Stimulated activated CD8-positive, alpha-beta memory T cell treated with anti-CD3 and anti-CD28 coated beads, Interleukin-2, amount 100 ng/mL, for 48 hours (primary cell): ENCODE data around the gene KRTAP2-4.
"Not testable (repeated sequence)": the region's sequence is repeated elsewhere in the genome, so short reads cannot be mapped to it uniquely, and the experiment has no call there.

Source experiments
- DNase-seq, 2 donors: peaks; one replicate each; pipeline ENCODE4 v3.0.0-alpha.2; 2020; ENCODE audit warnings: low read depth in 2 of 2

Gene KRTAP2-4

DNA sequence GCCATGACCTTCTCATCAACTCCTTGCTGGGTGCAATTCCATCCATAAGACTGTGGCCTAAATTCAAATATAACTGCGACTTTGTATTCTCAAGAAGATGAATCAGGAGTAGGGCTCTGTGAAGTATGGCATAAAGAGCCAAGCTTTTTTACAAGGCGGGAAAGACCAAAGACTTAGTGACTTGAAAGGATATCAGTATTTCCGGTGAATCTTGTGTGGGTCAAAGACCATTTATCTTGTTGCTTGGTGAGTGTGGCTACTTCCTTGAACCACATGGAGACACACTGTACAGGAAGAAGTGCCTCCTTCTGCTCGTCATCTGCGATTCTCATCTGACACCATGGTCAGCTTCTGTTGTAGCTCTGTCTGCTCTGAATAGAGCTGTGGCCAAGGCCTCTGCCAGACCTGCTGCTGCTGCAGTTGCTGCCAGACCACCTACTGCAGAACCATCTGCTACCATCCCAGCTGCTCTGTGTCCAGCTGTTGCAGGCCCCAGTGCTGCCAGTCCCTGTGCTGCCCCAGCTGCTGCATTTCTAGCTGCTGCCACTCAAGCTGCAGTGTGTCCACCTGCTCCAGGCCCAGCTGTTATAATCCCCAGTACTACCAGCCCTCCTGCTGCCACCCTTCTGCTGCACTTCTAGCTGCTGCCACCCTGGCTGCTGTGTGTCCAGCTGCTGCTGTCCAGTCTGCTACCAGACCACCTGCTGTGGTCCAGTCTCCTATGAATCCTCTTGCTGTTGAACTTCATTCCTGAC lies 6.1 kb upstream of the KRTAP2-4 start:
- no peak for DNase-seq

GRCh38 chr17:41069031-41069430 lies 3.4 kb upstream of the KRTAP2-4 start:
- DNase-seq: no peak

DNA sequence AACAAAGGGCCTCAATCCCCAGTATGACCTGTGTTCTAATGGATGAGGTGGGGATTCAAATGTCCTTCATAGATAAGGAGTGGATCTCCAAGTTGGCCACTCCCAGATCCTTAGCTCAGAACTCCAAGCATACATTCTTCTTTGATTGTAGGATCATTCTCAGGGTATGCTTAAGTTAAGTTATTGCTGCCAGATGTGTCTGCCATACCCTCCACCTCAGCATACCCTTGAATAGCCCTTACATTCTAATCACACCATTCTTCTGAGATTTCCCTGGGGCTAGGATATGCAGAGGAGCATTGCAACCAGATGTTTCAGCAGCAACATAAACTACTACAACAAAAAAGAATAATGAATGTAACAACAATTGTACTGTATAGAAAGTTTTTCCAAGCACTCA lies 1.6 kb upstream of the KRTAP2-4 start:
- DNase-seq: no peak

- DNase-seq: not testable (repeated sequence)
Measured at GRCh38 chr17:41065016-41065689, 526 bp downstream of the KRTAP2-4 start.

DNA sequence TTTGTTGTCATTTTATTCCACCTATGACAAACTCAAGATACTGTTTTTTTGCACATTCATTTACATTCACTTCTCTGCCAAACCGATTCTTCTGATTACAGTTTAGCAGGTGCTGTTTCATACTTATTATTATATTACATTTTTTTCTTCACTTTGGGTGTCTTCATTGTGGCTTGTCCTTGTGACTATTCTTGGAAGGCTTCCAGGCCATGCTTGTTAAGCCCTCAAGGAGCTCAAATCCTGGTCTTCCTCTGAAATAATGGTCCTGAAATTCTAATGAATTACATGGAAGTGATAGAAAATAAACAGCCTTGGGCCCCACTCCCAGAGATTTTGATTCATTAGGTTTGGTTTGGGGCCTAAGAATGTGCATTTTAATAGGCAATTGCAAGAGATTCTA lies 1.4 kb downstream of the KRTAP2-4 start:
- DNase-seq: no peak

GRCh38 chr17:41063449-41063848 lies 2.2 kb downstream of the KRTAP2-4 start:
- no peak for DNase-seq

DNA sequence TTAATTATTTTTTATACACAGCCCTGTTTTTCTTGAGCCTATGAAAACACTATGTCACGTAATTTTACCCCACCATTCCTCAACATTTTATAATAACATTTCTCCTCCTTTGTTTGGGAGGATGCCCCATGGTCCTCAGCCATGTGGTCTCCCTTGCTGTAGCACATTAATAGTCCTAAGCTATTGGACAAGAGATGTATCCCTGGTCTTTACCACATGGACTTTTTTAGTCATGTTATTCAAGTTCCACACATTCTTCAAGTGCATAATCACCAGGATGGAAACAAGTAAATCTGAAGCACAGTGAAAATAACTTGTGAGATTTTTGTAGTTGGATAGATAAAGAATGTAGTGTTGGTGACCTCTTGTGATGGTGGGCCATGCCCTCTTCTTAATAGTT lies 3.7 kb downstream of the KRTAP2-4 start:
- no peak for DNase-seq

DNA sequence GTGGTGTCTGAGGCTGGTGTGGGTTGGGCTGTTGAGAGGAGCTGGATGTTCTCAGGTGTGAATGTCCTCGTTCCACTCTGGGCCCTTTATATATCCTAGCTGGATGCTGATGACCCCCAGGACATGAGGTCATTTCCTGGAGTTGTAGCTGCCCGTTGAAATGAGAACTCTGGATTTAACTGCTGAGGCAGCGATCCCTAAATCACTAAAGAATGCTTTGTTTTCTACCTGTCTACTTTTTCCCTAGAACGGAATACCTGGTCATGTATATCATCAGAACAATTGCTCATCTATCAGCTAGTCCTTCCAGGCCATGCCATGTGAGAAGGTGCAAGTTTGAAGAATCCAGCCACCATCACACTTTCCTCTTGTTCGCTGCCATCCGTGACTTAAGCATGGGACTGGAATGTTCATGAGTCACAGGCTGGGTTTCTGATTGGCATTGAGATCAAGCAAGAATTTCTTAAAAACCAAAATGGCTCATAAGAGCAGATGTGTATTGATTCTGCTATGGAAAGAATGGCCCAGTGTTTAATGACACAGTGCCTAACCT lies 5.6 kb downstream of the KRTAP2-4 start, which contains the start of gene KRTAP2-3:
TSS of gene KRTAP2-3 (minus strand) at position 63 of the 553 bp plus-strand sequence. CDS start 64 bp downstream, outside the sequence.
- no peak for DNase-seq

DNA sequence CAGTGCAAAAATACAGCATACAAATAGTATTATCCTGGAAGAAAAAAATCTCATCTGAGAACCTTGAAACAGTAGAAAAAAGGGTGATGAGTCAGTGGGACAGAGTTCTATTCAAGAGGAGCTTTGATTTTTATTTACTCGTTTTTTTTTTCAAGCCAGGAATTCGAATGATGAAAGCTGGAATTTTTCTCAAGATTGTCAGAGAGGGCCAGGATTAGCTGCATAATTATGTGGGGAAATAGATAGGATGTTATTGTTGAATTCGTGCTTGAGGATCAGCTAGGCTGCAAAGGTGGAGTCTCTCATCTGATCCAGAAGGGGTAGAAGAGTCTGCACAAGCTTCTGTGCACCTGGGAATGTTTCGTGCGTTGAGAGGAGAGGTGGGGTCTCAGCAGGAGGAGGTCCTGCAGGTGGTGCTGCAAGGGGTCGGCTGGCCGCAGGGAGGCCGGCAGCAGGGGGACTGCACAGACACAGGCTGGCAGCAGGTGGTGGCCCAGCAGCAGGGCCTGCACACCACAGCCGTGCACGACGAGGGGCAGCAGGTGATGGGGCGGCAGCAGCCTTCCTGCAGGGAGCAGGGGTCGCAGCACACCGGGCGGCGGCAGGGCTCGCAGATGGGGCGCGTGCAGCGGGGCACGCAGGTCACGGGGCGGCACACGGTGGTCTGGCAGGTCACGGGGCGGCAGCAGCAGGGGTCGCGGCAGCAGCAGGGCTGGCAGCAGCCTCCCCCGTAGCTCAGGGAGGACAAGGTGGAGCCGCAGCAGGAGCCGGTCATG lies 6.2 kb downstream of the KRTAP2-4 start:
- DNase-seq: not testable (repeated sequence)

GRCh38 chr17:41058741-41059140 lies 6.9 kb downstream of the KRTAP2-4 start:
- no peak for DNase-seq

DNA sequence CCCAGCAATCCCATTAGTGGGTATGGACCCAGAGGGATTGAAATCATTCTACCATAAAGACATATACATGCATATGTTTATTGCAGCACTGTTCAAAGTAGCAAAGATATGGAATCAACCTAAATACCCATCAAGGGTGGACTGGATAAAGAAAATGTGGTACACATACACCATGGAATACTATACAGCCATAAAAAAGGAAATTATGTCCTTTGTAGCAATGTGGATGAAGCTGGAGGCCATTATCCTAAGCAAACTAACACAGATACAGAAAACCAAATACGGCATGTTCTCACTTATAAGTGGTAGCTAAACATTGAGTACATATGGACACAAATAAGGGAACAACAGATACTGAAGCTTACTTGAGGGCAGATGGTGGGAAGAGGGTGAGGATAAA lies 8.1 kb downstream of the KRTAP2-4 start:
- no peak for DNase-seq

GRCh38 chr17:41055130-41055529 lies 10.5 kb downstream of the KRTAP2-4 start, which contains the start of gene KRTAP2-2:
KRTAP2-2 (minus strand) TSS chr17:41055230; CDS start chr17:41055211, 19 bp downstream.
- not testable (repeated sequence) for DNase-seq

DNA sequence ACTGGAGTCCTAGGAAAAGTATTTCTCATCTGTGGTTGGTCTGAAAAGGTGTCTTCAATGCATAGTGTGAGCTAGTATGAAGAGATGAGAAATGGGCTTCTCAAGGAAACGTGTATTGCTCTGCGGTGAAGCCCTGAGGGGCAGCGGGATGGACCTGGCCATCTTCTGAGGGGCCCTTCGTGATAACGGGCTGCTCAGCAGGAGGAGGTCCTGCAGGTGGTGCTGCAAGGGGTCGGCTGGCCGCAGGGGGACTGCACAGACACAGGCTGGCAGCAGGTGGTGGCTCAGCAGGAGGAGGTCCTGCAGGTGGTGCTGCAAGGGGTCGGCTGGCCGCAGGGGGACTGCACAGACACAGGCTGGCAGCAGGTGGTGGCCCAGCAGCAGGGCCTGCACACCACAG lies 11.1 kb downstream of the KRTAP2-4 start:
- not testable (repeated sequence) for DNase-seq

DNA sequence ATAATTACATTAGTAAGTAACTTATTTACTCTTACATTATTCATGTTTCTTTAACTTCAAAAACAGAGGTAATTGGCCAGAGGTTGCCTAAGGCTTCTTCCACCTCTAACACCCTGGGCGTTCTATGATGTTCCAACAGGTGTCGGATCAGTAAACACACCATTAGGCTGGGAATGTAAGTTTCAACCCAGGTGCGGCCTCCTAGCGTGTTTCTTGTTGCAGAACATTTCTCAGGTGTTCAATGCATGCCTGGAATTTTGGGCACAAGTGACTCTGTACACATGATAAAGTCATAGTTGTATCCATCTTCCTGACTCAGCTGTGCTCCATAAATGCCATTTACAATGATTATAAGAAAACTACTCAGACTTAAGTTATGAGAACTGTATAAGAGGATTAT lies 11.7 kb downstream of the KRTAP2-4 start:
- no peak for DNase-seq

GRCh38 chr17:41052566-41052965 lies 13.1 kb downstream of the KRTAP2-4 start:
- no peak for DNase-seq

DNA sequence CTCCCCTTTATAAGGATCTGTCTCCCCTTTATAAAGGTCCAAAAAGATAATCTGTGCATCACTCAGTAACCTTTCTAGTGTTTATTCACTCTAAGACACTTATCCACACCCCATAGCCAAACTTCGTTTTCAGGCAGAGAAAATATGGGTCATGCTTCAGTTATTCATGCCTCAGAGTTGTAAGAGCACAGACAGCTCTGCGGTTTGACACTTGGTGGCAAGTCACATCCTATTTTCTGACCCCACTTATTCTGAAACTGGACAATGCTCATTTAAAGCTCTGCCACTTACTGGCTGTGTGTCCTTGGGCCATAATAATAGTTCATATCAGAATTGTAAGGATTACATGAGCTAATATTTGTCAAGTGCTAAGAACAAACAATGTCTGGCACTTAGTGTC lies 16.6 kb downstream of the KRTAP2-4 start:
- DNase-seq: no peak

DNA sequence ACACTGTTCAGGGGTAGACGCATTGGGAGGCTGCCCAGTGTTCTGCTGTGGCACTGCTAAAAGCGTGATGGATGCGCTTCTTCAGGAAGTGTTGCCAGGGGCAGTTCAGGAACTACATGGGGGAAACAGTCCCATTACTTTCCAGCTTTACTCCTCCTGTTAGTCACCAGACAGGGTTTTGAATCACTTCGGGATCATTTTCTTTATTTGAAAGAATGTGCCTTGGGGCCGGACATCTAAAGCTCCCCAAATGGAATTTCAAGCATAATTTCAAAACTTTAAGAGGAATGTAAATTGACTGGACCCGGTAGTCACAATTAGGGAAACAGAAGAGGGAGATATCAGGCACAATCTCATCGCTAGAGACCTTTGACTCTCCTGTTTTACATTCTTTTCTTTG lies 17.2 kb downstream of the KRTAP2-4 start:
- DNase-seq: no peak

- DNase-seq: not testable (repeated sequence)
Measured at GRCh38 chr17:41046735-41047465, 18.8 kb downstream of the KRTAP2-4 start, which contains the start of gene KRTAP2-1. KRTAP2-1 (minus strand) TSS chr17:41047316; CDS start chr17:41047267, 49 bp downstream.

- no peak for DNase-seq
Measured at GRCh38 chr17:41042953-41043352, 22.7 kb downstream of the KRTAP2-4 start.

GRCh38 chr17:41040783-41041571 lies 24.7 kb downstream of the KRTAP2-4 start, which contains the start of gene KRTAP1-1:
KRTAP1-1 (minus strand) TSS chr17:41041450; CDS start chr17:41041397, 53 bp downstream.
- not testable (repeated sequence) for DNase-seq
